GM11168 (cell line): ENCODE results near the gene KCTD10.
"Not testable (repeated sequence)": the region's sequence is repeated elsewhere in the genome, so short reads cannot be mapped to it uniquely, and the experiment has no call there.

Experiments used
- in situ Hi-C: fragments of 300-500 bp; cut with MboI; formaldehyde crosslinking; loops from one replicate; pipeline ENCODE4 v1.12.0; 2022; ENCODE audit warnings: low sequenced_read_pairs; ENCODE audit not compliant: unreplicated experiment

Gene KCTD10

DNA sequence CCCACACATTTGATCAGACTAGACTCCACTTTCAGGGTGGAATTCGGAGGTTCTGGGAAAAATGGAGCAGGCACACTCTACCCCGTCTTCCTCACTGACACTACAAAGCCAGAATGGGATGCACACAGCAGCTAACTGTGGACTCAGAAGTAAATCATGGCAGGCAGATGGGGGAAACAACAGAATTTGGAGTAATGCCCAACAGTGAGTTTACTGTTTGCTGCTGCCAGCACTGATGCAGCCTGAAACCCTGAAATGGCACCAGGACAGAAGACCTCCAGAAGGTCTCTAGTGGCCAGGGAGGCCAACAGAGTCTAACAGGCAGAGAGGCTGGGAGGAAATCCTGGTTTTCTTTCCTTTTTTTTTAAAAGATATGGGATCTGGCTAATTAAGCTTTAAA is 24.6 kb downstream of the KCTD10 start:
- in situ Hi-C loops: no loop called here

DNA sequence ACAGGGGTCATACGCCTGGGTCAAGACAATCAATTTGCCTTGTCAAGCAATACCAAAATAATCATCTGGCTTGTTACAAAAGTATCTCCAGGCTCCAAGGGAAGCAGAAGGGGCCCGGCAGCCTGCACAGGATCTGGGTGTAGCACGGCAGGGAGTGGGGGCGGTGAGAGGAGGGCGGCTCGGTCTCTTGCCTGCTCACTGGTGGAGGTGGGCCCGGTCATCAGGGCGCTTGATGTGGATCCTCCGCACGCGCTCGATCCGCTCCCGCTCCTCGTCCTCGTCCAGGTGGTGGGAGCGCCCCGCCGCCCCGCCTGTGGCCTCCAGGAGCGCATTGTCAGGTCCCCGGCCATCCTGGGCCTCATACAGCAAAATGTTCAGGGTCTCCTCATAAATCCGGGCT is 25.7 kb downstream of the KCTD10 start:
- in situ Hi-C loops: no loop called here

DNA sequence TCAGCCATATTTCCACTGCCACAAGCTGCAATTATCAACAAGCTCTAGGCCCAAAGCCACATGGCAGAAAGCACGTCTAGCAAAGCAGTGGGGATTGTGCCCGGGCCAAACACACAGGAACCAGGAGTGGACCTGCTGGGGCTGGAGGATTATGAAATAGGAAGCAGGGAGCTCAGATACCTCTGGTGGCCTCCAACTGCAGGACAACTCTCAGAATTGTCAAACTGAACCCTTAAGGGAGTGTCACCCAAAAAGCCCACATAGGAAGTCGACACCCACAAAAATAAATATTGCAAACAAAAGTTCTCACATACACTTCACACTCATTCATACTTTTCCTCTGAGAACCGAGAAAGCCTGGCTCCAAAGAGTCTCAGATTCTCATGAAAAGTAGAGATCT is 26.1 kb downstream of the KCTD10 start:
- in situ Hi-C loops: no loop called here

DNA sequence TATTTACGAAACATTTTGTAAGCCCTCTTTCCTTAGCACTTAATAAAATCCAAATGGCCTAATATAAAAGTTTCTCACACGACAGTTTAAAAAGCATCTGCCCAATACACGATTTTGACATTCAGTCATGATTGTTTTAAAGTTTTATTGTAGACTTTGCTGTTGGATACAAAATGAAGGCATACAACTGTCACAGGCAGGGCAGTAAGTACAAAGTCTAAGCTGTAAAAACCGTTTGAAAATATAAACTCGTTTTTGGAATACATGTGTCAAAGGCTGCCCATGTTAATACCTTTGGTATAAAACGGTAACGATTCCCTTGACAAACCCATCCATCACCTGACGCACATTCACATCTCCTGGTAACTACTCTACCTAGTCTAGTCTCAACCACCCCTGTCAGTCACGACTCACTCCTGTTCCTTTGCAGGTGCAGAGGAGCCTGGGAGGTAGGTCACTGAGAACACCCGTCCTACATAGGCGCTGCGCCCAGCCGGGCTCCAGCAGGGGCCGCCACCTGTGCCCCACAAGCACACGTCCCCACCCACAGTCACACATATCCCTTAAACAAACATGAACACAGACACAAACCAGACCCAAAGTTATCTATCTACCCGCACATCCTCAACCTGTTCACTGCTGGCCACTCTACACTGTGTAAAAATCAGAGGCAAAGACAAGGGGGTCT is 27.1 kb downstream of the KCTD10 start:
- in situ Hi-C loops: no loop called here

DNA sequence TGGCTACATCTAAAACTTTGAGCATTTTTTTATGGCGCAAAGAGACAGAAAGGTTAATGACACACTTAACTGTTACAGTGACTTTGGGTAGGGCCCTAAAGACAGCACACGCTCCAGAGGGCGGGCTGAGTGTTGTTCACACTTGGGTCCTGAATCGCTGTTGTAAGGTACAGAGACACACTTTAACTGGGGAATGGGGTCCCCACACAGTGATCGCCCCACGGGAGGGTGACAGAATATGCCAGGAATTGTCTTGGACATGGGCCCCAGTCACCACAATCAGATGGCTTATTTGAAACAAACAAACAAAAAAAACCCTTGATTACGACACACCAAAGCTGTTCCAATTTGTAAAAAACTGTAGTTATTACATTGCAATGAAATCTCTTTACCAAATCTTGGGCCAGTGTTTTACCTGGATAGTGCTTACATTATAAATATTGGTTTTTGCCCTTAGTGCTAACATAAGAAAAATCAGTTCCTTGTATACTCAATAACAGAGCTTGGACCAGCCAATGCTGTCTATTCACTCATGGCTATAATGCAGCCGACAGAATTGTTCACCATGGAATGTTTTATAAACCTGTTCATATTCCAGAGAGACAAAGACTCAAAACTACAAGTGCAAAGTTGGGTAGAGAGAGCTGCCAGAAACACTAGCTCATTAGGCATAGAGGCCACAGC is 28.3 kb downstream of the KCTD10 start:
- in situ Hi-C loops: no loop called here

DNA sequence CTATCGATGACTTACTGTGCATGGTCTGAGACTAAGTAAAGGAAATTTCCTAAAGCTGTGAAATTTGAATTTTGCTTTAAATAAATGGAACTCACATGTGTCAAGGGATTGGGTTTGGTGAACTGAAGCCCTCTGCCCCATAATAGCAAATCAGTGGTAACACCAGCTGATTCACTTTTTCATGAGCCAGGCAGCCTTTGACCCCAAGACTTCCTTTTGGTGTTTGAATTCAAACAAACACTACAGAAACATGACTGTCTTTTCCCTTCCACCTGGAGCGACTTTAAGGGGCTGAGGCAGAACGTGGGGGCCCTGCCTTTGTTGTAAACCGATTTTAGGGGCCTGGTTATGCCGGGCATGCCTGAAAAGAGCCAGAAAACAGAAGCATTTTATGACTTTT is 28.8 kb downstream of the KCTD10 start:
- in situ Hi-C loops: no loop called here

DNA sequence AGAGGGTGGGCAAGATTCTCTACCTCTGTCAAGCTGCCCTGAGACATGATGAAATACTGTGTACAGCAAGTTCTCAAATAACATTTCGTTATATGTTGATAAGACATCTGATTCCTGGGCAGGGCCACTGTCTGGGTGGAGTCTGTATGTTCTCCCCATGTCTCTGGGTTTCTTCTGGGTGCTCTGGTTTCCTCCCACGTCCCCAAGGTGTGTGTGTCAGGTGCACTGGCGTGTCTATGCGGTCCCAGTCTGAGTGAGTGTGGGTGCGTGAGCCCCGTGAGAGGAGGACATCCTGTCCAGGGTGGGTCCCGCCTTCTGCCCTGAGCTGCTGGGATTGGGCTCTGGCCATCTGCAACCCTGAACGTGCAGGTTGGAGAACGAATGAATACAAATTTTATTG is 29.6 kb downstream of the KCTD10 start:
- in situ Hi-C loops: no loop called here

DNA sequence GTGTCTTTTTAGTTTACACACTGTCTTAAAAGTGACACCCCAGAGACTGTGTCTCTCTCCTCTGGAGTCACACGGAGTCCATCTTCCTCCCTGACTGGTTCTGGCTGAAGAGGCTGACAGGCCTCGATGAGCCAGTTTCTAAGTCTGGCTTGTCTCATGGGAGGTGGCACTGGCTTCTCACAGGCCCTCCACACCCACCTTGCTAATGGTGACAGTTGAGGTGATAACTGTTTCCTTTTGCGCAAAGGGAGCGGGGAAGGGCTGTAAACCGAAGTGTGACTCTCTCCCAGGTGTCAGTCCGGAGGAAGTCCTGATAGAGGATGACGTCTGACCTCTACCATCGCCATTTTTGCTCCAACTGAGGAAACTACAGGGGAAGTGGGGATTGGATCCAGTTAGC is 30.2 kb downstream of the KCTD10 start:
- in situ Hi-C loops: no loop called here

DNA sequence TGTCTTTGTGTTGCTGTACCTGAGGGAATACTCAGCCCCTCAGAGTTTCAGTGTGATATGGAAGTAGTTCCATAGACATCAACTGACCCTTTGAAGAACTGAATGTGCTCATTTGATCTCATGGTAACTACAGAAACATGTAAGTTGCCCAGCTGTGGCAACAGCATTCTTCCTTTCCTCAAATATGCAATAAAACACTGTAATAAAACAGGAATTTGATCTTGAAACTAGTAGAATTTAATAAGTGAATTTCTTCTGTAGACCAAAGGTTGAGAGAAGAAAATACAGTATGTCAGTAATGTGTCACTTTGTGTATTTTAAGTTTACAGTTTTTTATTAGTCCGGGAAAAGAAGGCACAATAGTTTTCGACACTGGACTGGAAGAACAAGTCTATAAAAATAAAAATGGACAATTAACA is 31.9 kb downstream of the KCTD10 start:
- in situ Hi-C loops: no loop called here

DNA sequence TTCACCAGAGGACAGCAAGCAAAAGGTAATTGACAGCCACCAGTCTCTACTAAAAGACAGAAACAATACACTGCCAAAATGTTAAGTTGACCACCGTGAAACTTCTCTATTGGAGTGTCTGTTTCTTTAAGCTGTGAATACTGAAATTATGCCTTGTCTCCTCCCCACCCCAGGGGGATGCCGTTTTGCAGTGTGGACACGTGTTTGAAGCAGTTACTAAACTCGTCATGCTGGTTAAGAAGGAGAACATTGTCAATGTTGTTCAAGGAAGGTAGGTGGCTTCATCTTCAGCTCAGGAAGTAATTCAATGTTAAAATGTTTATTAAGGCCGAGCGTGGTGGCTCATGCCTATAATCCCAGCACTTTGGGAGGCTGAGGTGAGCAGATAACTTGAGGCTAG is 32.8 kb downstream of the KCTD10 start:
- in situ Hi-C loops: no loop called here

DNA sequence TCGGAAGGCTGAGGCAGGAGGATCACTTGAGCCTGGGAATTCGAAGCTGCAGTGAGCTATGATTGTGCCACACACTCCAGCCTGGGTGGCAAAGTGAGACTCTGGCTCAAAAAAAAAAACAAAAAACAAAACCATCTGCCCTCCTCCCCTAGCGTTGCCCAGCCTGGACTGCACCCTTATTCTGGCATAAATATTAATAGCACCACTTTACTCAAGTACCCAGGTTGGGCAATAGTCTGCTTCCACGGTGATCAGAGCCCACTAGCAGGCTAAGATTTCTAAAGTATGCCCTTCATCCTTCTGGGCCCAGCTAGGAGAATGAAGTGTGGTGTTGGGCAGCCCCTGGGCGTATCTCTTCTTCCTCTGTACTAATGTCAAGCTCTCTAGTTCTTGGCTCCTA is 33.3 kb downstream of the KCTD10 start:
- in situ Hi-C loops: no loop called here

DNA sequence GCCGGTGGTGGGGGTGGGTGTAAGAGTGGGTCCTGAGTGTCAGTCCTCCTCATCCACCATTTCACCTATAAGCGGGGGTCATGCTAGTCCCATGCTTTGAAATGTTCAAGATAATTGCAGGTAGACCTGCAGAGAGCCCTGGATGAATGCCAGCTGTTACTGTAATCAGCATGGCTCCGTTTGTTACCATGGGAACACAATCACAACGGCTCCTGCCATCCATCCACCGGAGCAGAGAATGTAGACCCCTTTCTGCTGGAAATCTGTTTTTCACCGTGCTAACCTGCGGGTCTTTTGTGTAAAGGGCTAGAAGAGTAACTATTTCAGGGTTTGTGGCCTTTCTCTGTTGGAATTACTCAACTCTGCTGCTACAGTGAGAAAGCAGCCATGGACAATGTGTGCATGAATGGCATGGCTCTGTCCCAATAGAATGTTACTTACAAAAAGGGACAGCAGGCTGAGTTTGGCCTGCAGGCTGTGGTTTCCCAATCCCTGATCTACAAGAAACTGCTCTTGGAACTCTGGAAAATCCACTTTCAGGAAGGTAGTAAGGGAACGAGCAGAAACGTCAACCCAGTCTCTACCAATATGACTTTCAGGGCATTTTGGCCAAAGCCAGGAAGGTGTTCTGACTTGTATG is 36.1 kb downstream of the KCTD10 start:
- in situ Hi-C loops: no loop called here

DNA sequence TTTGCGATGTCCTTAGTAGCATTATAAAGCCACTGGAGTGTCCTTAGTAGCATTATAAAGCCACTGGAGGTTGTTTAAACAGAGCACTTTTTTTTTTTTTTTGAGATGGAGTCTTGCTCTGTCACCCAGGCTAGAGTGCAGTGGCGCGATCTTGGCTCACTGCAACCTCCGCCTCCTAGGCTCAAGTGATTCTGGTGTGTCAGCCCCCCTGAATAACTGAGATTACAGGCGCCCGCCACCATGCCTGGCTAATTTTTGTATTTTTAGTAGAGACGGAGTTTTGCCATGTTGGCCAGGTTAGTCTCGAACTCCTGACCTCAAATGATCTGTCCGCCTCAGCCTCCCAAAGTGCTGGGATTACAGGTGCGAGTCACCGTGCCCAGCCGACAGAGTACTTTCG is 37.1 kb downstream of the KCTD10 start:
- in situ Hi-C loops: not testable (repeated sequence)

DNA sequence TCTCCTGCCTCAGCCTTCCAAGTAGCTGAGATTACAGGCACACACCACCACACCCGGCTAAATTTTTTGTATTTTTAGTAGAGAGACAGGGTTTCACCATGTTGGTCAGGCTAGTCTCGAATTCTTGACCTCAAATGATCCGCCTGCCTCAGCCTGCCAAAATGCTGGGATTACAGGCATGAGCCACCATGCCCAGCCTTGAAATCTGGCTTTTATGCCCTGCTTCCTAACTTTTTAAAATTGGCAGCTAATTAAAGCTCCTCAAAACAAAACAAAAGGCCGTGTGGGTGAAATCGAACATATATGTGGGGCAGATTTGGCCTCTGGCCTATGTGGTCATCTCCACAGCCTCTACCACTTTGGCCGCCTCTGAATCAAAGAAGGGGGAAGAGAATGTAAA is 37.9 kb downstream of the KCTD10 start:
- in situ Hi-C loops: no loop called here

DNA sequence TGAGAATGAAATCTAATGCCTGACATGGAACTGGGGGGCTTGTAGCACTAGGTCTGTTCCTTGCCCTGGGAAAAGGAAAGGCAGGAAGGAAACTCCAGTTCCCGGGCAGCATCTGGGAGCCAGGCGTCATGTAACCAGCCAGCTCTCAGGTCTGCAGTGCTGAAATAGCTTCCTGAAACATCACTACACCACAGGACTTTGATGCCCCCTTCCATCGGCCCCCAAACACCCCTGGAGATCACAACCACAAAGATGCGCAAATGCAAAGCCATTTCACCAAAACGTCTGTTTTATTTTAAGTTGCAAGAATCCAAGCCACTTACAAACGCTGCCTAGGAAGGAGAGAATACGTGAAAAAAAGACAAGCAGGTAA is 40.9 kb downstream of the KCTD10 start:
- in situ Hi-C loops: no loop called here

DNA sequence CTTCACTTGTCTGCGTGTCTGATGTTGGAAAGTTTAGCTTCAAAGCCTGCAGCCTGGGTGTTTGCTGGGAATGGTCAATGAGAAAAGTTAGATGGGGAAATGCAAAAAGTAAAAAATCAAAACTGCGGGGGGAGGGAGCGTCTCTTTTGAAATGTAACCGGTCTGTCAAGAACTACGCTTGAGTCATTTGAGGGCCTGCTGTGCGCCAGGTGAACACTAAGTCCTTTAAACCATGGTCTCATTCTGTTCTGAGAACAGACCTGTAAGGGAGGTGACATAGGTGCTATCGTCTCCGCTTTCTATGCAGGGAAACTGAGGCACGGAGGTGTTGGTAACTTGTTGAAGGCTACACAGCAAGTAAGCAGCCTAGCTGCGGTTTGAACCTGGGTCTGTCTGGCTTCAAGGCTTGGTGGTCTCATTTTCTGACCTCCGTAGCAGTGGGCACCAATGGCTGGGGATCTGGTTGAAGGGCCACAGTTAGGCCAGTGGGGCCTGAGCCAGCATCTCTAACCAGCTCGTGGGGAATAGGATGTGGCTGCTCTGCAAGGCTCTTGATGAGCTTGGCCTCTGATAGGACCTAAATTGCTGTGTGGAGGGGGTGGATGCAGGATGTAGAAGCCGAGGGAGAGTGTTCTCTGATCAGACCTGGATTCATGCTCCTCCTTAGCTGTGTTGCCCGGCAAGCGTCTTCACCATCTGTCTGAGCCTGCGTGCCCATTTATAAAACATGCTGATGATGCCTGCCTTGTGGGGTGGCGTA is 41.5 kb downstream of the KCTD10 start:
- in situ Hi-C loops: no loop called here

DNA sequence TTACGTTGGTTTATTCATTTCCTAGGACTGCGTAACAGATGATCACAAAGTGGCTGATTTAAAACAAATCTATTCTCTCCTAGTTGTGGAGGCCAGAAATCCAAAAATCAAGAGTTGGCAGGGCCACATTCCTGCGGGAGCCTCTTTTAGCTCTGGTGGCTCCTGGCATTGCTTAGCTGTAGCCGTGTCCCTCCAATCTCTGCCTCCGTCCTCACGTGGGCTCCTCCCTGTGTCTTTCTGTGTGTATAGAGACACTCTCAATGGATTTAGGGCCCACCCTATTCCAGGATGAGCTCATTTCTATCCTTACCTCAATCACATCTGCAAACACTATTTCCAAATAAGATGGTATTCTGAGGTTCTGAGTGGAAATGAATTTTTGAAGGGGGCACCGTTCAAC is 42.5 kb downstream of the KCTD10 start:
- in situ Hi-C loops: no loop called here

DNA sequence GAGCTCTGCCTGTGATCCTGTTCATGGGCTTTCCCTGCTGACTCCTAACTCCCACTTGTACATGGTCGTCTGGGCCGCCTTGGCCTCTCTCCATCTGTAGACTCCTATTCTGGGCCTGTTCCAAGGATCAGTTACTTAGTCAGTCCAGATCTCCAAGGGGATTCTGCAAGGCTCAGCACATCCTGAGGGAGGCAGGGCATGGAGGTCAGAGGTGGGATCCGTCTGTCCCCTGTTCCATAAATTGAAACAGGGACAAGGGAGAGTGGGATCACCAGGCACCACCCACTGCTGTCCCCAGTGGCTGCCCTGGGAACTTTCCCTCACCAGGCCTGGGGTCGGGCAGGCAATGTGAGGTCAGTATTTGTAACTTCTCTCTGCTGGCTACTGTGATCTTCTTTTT is 43.5 kb downstream of the KCTD10 start:
- in situ Hi-C loops: no loop called here

DNA sequence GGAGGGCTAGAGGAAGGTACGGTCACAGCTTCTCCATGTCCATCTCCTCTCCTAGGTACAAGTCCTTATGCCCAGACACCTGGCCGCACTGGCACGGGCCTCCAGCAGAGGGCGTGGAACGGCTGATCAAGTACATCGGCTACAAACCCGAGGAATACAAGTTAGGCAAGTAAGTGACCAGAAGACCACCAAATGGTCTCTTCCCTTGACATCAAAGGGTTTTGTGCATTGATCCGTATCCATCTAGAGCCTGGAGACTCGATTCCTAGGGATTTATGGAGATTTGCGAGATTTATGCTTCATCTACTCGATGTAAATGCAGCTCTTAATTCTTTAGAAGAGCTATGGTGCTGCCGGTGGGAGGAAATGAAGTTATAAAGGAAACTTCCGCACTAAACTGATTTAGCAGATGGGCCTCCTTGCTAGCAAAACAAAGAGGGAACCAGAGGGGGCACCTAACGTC is 44.2 kb downstream of the KCTD10 start:
- in situ Hi-C loops: no loop called here

DNA sequence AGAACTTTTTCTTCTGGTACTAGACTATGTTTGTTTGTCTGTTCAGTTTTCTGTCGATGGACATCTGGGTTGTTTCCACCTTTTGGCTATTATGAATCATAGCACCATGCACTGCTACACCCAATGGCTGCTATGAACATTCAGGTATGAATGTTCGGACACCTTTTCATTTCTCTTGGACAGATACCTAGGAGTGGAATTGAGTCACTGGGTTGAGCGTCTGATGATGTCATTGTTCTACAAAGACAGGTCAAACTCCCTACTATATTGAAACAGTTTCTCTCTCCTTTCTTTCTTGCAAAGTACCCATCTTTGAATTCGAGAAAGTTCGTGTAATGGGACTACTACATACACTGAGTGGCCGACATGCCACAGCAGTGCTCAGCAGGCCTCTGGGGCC is 44.7 kb downstream of the KCTD10 start:
- in situ Hi-C loops: no loop called here

DNA sequence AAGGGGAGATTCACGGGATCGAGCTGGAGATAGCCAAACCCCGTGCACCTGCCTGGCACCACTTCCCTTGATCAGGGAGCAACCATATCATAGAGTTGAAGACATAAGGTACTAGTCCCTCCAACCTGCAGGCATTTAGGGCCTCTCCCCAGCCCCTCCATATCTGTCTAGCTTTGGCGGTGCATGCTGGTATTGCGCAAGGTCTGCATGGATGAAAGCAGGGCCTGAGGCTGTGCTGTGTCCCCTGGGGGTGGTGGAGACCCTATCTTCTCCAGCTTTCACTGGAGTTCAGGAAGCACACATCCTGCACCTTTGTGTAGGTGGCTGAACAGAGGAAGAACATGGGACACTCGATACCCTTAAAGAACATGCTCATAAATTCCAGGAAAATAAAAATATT is 46.9 kb downstream of the KCTD10 start:
- in situ Hi-C loops: no loop called here
